PC-9 (cell line): ENCODE measurements around the gene VILL. TPM values are rescaled to one million over a fixed set of nuclear protein-coding genes. Genes with fewer than 3 reads are reported as not detected.

Source experiments
- BruUV-seq: library from RNA; stranded (reverse); fragments of 400-500 nt; replicated peaks from 2 replicates; lab custom pipeline; 2021; lab: Mats Ljungman, UMichigan
- CTCF ChIA-PET: fragments of 300-600 bp; sonication (Branson Sonifier 250); formaldehyde crosslinking; loops from one replicate; lab custom pipeline; 2022; ENCODE audit warnings: antibody characterized with exemption; lab: Charles Lee
- POLR2A ChIA-PET: fragments of 300-600 bp; sonication (Branson Sonifier 250); formaldehyde crosslinking; loops from one replicate; lab custom pipeline; 2022; ENCODE audit warnings: antibody characterized with exemption; ENCODE audit not compliant: unreplicated experiment; lab: Charles Lee
- DNase-seq, 2 experiments: peaks; one replicate each; pipeline versions ENCODE4 v3.0.0 to v3.0.0-alpha.2; 2015 to 2022; ENCODE audit warnings: mixed read lengths in 1 of 2
- H2AFZ ChIP-seq: fragments of 200-600 bp; sonication (generic); 2 replicates; pipeline ENCODE4 v1.8.1; 2017; ENCODE audit warnings: antibody characterized with exemption
- H3F3A ChIP-seq: fragments of 200-600 bp; sonication (generic); 2 replicates; pipeline ENCODE4 v1.8.1; 2017; ENCODE audit warnings: antibody characterized with exemption, mild to moderate bottlenecking, low read depth; ENCODE audit not compliant: insufficient read depth
- H3K27ac ChIP-seq: fragments of 200-600 bp; sonication (generic); 2 replicates; pipeline ENCODE4 v1.6.1; 2016; ENCODE audit warnings: mixed run types
- H3K27me3 ChIP-seq: fragments of 200-600 bp; sonication (generic); 2 replicates; pipeline ENCODE4 v1.6.1; 2016; ENCODE audit warnings: low read depth, mixed run types; ENCODE audit not compliant: insufficient read depth
- H3K36me3 ChIP-seq: fragments of 200-600 bp; sonication (generic); 2 replicates; pipeline ENCODE4 v1.6.1; 2016; ENCODE audit warnings: low read depth, mixed run types
- H3K4me1 ChIP-seq: fragments of 200-600 bp; sonication (generic); replicated peaks from 2 replicates; pipeline ENCODE4 v1.6.1; 2016; ENCODE audit warnings: mixed run types; ENCODE audit not compliant: insufficient read depth
- H3K4me2 ChIP-seq: fragments of 200-600 bp; sonication (generic); 2 replicates; pipeline ENCODE4 v1.6.1; 2017; ENCODE audit warnings: mixed run types
- H3K4me3 ChIP-seq: fragments of 200-600 bp; sonication (generic); 2 replicates; pipeline ENCODE4 v1.6.1; 2016; ENCODE audit warnings: mixed run types
- H3K79me2 ChIP-seq: fragments of 200-600 bp; sonication (generic); 2 replicates; pipeline ENCODE4 v1.6.1; 2017; ENCODE audit warnings: low read depth, mixed run types
- H3K9me2 ChIP-seq: fragments of 200-600 bp; sonication (generic); 2 replicates; pipeline ENCODE4 v1.8.1; 2017; ENCODE audit warnings: mild to moderate bottlenecking; ENCODE audit not compliant: insufficient read depth
- H3K9me3 ChIP-seq: fragments of 200-600 bp; sonication (generic); 2 replicates; pipeline ENCODE4 v1.8.1; 2016; ENCODE audit warnings: low read depth; ENCODE audit not compliant: insufficient read depth
- H4K20me1 ChIP-seq: fragments of 200-600 bp; sonication (generic); 2 replicates; pipeline ENCODE4 v1.8.1; 2017; ENCODE audit not compliant: insufficient read depth
- EZH2 ChIP-seq: fragments of 200-600 bp; sonication (generic); IDR thresholded peaks from 2 replicates; pipeline ENCODE4 v1.8.0; 2017; ENCODE audit warnings: antibody characterized with exemption, low read depth
- intact Hi-C: fragments of 100-400 bp; cut with micrococcal nuclease; formaldehyde crosslinking; loops from one replicate; pipeline ENCODE4 v1.10.0; 2022; ENCODE audit not compliant: unreplicated experiment
- total RNA-seq: library from RNA; stranded (reverse); gene quantifications from 2 replicates; pipeline ENCODE4 v1.2.3, GENCODE V29; 2021
- TF ChIP-seq, protein P1 (sequence below): fragments of 200-600 bp; sonication (generic); conservative IDR thresholded peaks from 2 replicates; pipeline ENCODE4 v1.6.1; 2017; ENCODE audit warnings: mixed run types, antibody characterized with exemption, mild to moderate bottlenecking, moderate library complexity

The VILL gene
- total RNA-seq, 1 experiment from 2014 or later = 14.7 TPM

DNA sequence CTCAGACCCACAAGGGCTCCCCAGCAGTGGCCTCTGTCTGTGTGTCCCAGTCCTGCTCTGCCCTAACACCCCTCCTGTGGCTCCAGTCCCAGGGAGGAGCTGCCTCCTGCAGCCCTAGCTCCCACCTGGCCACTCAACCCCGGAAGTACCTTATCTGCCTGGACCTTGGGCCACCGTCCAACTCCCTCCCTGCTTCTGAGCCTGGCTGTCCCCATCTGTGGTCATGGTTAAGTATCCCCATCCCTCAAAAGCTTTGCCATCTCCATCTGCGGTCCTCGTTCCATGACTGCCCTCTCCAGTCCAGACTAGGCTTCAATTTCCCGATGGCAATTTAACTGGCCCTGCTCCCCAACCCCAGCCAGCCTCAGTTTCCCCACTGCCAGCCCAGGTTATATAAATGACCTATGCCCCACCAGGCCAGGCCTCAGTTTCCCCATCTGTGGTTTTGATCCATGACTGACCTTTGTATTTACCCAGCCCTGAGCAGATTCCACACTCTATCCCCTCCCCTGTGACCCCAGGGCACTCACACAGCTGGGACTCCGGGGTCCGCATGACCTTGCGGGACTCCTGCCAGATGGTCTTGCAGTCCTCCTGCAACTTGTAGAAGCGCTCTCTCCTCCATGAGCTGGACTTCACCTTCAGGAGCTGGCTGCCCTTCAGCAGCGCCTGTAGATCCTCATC, 29.2 kb downstream of the VILL start:
- no peak for DNase-seq
- CTCF ChIA-PET = no interaction called here

DNA sequence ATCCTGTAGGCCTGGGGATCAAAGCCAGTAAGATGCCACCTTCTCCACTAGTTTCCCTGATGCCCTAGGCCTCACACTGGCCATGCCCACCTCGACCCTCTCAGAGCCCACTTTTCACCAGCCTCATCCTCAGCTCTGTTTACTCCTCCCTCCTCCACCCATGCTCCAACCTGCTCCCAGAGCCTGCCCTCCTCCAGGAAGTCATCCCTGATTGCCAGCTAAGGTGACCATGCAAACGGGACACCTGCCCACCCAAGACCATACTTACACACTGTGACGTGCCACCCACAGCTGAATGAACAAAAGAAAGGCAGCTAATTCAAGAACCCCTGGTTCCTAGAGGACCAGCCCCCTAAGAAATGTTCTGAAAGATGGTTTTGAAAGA, 29.7 kb downstream of the VILL start:
- intact Hi-C loops = no loop called here
- H3K4me3 ChIP-seq = no peak overlapping the region
- no peaks in the 10 kb centered on the region for H3K36me3 ChIP-seq
- TF ChIP-seq, protein P1, sequence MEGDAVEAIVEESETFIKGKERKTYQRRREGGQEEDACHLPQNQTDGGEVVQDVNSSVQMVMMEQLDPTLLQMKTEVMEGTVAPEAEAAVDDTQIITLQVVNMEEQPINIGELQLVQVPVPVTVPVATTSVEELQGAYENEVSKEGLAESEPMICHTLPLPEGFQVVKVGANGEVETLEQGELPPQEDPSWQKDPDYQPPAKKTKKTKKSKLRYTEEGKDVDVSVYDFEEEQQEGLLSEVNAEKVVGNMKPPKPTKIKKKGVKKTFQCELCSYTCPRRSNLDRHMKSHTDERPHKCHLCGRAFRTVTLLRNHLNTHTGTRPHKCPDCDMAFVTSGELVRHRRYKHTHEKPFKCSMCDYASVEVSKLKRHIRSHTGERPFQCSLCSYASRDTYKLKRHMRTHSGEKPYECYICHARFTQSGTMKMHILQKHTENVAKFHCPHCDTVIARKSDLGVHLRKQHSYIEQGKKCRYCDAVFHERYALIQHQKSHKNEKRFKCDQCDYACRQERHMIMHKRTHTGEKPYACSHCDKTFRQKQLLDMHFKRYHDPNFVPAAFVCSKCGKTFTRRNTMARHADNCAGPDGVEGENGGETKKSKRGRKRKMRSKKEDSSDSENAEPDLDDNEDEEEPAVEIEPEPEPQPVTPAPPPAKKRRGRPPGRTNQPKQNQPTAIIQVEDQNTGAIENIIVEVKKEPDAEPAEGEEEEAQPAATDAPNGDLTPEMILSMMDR = no peak
- TF ChIP-seq EZH2 = no peak
- H3K4me2 ChIP-seq = no peak overlapping the region
- peaks cover 7% of the 10 kb centered on the region; the same call in 1 of the 2 replicates for H3F3A ChIP-seq
- no peak overlapping the region for H3K27ac ChIP-seq
- POLR2A ChIA-PET = no interaction called here
- no TSS peak for BruUV-seq
- H3K9me2 ChIP-seq = no peaks in the 10 kb centered on the region
- no peaks in the 10 kb centered on the region for H3K9me3 ChIP-seq
- H3K79me2 ChIP-seq = no peaks in the 10 kb centered on the region
- CTCF ChIA-PET = interaction anchor here (0.7 kb wide), 1 partner anchor 26 kb away, joined by 3 read pairs; no protein-coding TSS in a partner anchor
- H4K20me1 ChIP-seq = no peaks in the 10 kb centered on the region
- H3K4me1 ChIP-seq = peaks cover 1% of the 10 kb centered on the region
- no peaks in the 10 kb centered on the region for H3K27me3 ChIP-seq
- H2AFZ ChIP-seq = no peak overlapping the region
- no peak for DNase-seq

More for the DNA sequence above, 29.2 kb downstream of the VILL start:
- Histone ChIP-seq H3K4me3 (no peak overlapping the region), H3K4me1 (no peaks in the 10 kb centered on the region), H3K27ac (no peak overlapping the region), H3K9me3 (no peaks in the 10 kb centered on the region), H3F3A (peaks cover 5% of the 10 kb centered on the region; the same call in 1 of the 2 replicates), H3K9me2 (no peaks in the 10 kb centered on the region), H3K27me3 (no peaks in the 10 kb centered on the region), H3K36me3 (no peaks in the 10 kb centered on the region), H4K20me1 (no peaks in the 10 kb centered on the region), H3K79me2 (no peaks in the 10 kb centered on the region), H2AFZ (no peak overlapping the region), H3K4me2 (no peak overlapping the region)
- TF ChIP-seq, protein P1 = no peak
- no peak for TF ChIP-seq EZH2
- POLR2A ChIA-PET = no interaction called here
- intact Hi-C loops = no loop called here
- BruUV-seq = no TSS peak

DNA sequence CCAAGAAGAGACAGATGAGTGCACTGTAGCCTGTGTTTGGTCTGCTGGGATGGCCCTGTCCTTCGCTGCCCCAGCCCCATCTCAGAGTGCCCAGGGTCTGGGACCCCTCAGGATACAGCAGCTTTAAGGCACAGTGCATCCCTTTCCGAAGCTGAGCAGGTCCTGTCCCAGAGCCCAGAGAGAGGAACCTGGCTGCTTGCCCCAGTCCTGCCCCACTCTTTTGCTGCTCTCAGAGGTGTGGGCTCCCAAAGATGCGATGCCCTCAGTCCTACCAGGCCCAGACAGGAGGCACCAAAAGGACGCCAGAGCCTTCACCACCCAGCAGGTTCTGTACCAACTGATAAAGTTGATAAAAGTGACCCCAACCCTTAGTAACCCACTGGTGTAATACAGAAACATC, 30.6 kb downstream of the VILL start:
- peaks cover 14% of the 10 kb centered on the region for H3F3A ChIP-seq
- H3K4me1 ChIP-seq = peaks cover 9% of the 10 kb centered on the region
- no peaks in the 10 kb centered on the region for H3K27me3 ChIP-seq
- no peaks in the 10 kb centered on the region for H3K79me2 ChIP-seq
- no peak overlapping the region for H3K4me2 ChIP-seq
- ChIA-PET CTCF (no interaction called here), POLR2A (no interaction called here)
- H3K36me3 ChIP-seq = no peaks in the 10 kb centered on the region
- DNase-seq = no peak
- no peak overlapping the region for H3K4me3 ChIP-seq
- no peaks in the 10 kb centered on the region for H4K20me1 ChIP-seq
- H2AFZ ChIP-seq = no peak overlapping the region
- H3K9me3 ChIP-seq = no peaks in the 10 kb centered on the region
- no TSS peak for BruUV-seq
- no peaks in the 10 kb centered on the region for H3K9me2 ChIP-seq
- TF ChIP-seq, protein P1 = no peak
- no peak for TF ChIP-seq EZH2
- no peak overlapping the region for H3K27ac ChIP-seq
- intact Hi-C loops = no loop called here
